Ecto neural progenitor cell (in vitro differentiated cells): ENCODE results near the gene SLC25A42.
"Not testable (repeated sequence)": the region's sequence is repeated elsewhere in the genome, so short reads cannot be mapped to it uniquely, and the experiment has no call there.

Source experiments
- DNase-seq: peaks from one replicate; pipeline ENCODE4 v3.0.0-alpha.2; 2018; ENCODE audit warnings: low spot score

SLC25A42 gene

GRCh38 chr19:19068659-19069654, 5.2 kb downstream of the SLC25A42 start:
- no peak for DNase-seq

- DNase-seq: no peak
Observed at GRCh38 chr19:19071897-19072296, 8.1 kb downstream of the SLC25A42 start.

GRCh38 chr19:19074196-19074882, 10.5 kb downstream of the SLC25A42 start:
- no peak for DNase-seq

DNA sequence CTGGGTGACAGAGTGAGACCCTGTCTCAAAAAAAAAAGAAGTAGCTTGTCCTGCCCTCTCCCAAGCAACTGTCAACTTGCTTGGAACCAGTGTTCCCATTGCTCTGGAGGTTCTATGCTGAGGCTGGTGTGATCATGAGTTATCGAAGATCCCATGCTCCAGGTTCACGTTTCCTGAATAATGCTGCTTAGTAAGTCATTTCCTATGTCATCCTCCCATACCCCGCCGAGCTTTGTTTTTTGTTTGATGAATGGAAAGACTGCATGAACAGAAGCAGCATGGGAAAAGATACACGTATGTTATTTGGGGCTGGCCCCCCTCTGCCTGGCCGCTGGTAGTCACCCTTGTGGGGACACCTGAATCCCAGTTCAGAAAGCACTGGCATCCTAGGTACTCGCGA, 11.3 kb downstream of the SLC25A42 start:
- DNase-seq: no peak

- DNase-seq: no peak
Observed at GRCh38 chr19:19076476-19076875, 12.7 kb downstream of the SLC25A42 start.

- DNase-seq: no peak
Observed at GRCh38 chr19:19077103-19077502, 13.3 kb downstream of the SLC25A42 start.

- DNase-seq: no peak
Observed at GRCh38 chr19:19078801-19079200, 15.0 kb downstream of the SLC25A42 start.

DNA sequence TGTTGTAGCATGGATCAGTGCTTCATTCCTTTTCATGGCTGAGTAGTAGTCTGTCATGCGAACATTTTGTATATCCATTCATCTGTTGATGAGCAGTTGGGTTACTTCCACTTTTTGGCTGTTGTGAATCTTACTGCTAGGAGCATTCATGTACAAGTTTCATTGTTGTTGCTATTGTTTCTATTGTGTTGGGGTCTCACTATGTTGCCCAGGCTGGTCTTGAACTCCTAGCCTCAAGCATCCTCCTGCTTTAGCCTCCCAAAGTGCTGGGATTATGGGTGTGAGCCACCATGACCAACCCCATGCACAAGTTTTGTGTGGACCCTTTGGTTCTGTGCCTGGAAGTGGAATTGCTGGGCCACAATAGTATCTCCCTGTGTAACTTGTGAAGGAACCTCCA, 15.8 kb downstream of the SLC25A42 start:
- no peak for DNase-seq

GRCh38 chr19:19081642-19082151, 17.9 kb downstream of the SLC25A42 start:
- no peak for DNase-seq

DNA sequence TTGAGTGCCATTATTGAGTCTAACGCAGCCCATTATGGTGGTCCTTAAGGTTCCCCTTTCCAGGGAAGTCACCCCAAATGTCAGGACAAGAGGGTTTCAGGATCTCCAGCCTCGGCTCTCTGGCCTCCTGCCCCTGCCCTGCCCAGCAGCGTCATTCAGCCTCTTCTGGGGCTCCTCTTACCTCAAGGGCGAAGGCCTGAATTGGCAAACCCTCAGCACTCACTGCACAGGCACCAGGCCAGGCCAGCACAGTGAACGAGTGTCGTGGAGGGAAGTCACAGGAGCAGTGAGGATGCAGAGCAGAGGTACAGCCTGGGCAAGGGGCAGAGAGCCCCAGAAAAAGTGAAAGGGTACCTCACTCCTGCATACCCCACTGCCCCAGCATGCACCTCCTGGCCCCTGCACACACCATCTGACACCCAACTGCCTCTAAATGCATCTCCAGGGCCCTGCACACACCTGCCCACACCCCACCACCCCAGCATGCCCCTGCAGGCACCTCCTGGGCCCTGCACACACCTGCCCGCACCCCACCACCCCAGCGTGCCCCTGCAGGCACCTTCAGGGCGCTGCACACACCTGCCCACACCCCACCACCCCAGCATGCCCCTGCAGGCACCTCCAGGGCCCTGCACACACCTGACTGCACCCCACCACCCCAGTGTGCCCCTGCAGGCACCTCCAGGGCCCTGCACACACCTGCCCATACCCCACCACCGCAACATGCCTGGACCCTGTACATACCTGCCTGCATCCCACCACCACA, 19.8 kb downstream of the SLC25A42 start:
- no peak for DNase-seq

GRCh38 chr19:19087676-19088075, 23.9 kb downstream of the SLC25A42 start:
- no peak for DNase-seq

- DNase-seq: no peak
Observed at GRCh38 chr19:19094513-19094912, 30.7 kb downstream of the SLC25A42 start.

- no peak for DNase-seq
Observed at GRCh38 chr19:19095691-19096090, 31.9 kb downstream of the SLC25A42 start.

DNA sequence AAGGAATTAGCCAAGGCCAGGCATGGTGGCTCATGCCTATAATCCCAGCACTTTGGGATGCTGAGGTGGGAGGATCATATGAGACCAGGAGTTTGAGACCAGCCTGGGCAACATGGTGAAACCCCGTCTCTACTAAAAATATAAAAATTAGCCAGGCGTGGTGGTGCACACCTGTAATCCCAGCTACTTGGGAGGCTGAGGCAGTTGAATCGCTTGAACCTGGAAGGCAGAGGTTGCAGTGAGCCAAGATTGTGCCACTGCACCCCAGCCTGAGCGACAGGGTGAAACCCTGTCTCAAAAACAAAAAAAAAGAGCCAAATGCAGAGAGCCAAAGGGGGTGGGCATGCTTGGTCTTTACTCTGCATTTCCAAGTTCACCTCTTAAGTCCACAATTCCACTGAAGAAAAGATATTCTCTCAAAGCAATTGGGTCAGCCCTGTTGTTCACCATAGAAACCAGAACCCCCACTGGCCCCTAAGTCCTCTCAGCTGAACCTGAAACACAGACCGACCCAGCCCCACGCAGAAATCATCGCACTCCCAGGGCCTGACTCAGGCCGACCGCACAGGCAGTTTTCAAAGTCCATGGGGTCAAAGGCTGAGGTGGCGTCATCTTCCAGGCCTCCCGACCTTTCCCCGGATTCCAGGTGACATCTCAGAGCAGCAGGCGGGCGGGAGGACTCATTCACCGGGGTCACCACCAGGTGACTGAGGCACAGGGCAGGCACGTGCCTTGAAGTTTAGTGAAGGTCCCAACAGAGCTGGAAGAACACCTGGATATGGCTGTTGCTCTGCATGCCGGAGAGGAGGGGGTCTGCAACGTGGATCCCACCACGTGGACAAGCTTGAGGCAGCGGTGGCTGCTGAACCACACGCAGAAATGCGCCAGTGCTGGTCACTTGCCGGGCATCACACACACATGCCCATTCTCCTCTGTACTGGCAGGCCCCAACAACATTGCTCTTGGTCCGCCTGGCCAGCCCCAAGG, 33.1 kb downstream of the SLC25A42 start:
- no peak for DNase-seq

DNA sequence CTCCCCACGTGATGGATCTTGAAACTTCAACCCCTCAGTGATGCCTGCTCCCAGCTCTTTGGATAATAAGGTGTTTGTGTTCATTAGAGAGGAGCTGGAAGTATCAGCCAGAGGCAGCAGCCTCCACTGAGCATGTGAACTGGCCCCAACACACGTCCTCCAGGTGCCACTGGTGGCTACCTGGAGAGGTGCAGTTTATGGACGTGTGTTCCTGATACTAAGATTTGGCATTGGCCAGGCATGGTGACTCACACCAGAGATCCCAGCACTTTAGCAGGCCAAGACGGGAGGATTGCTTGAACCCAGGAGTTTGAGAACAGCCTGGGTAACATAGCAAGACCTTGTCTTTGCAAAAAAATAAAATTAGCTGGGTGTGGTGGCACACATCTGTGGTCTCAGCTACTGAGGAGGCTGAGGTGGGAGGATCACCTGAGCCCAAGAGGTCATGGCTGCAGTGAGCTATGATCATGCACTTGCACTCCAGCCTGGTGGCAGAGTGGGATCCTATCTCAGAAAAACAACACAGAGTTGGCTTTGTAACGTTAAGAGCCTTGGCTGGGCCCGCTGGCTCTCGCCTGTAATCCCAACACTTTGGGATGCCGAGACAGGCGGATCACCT, 34.4 kb downstream of the SLC25A42 start:
- DNase-seq: no peak

- DNase-seq: no peak
Observed at GRCh38 chr19:19098703-19099632, 35.2 kb downstream of the SLC25A42 start.

- no peak for DNase-seq
Observed at GRCh38 chr19:19101540-19101939, 37.7 kb downstream of the SLC25A42 start.

- not testable (repeated sequence) for DNase-seq
Observed at GRCh38 chr19:19102566-19102965, 38.8 kb downstream of the SLC25A42 start.

GRCh38 chr19:19103167-19103566, 39.4 kb downstream of the SLC25A42 start:
- DNase-seq: no peak
